ENCODE data around the gene ADAM11.
"Not testable (repeated sequence)": the region's sequence is repeated elsewhere in the genome, so short reads cannot be mapped to it uniquely, and the experiment has no call there.

GRCh38 chr17:44825236-44825635, 66.4 kb downstream of the ADAM11 start:
- not testable (repeated sequence) for TF ChIP-seq CTCF (conservative IDR thresholded peaks at IDR 0.05); EZH2 (IDR thresholded peaks at IDR 0.05; ENCODE audit: low read depth)

Measured in PC-9 (cell line).